NCI-H82 (cell line): ENCODE data around the gene PCDHGA8.
A peak's percentile ranks its signal among the peaks of the same experiment; 100 is the strongest.
"Not testable (repeated sequence)": the region's sequence is repeated elsewhere in the genome, so short reads cannot be mapped to it uniquely, and the experiment has no call there.

Experiments
- DNase-seq: peaks from one replicate; lab custom pipeline; 2025; lab: John Stamatoyannopoulos, UW

Gene PCDHGA8

GRCh38 chr5:141371572-141372475 is 20.6 kb upstream of the PCDHGA8 start:
- DNase-seq: no peak

- no peak for DNase-seq
These were observed 18.6 kb upstream of the PCDHGA8 start, which contains the start of gene PCDHGA6 for GRCh38 chr5:141373673-141374317. Gene PCDHGA6, plus strand, starts transcription at chr5:141373891. Its CDS starts 193 bp downstream, at chr5:141374084.

DNA sequence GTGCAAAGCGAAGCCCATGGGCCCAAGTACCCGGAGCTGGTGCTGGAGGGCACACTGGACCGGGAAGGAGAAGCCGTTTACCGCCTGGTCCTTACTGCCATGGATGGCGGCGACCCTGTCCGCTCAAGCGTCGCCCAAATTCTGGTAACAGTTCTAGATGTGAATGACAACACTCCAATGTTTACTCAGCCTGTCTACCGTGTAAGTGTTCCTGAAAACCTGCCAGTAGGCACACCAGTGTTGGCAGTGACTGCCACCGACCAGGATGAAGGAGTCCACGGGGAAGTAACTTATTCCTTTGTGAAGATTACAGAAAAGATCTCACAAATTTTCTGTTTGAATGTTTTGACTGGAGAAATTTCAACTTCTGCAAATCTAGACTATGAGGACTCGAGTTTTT is 17.8 kb upstream of the PCDHGA8 start:
- DNase-seq: no peak

DNA sequence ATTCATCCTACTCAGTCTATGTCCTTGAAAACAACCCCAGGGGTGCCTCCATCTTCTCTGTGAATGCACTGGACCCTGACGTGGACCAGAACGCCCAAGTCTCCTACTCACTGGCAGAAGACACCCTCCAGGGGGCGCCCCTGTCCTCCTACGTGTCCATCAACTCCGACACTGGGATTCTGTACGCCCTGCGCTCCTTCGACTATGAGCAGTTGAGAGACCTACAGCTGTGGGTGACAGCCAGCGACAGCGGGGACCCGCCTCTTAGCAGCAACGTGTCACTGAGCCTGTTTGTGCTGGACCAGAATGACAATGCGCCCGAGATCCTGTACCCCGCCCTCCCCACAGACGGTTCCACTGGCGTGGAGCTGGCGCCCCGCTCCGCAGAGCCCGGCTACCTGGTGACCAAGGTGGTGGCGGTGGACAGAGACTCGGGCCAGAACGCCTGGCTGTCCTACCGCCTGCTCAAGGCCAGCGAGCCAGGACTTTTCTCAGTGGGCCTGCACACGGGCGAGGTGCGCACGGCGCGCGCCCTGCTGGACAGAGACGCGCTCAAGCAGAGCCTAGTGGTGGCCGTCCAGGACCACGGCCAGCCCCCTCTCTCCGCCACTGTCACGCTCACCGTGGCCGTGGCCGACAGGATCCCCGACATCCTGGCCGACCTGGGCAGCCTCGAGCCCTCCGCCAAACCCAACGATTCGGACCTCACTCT is 16.8 kb upstream of the PCDHGA8 start:
- DNase-seq: not testable (repeated sequence)

DNA sequence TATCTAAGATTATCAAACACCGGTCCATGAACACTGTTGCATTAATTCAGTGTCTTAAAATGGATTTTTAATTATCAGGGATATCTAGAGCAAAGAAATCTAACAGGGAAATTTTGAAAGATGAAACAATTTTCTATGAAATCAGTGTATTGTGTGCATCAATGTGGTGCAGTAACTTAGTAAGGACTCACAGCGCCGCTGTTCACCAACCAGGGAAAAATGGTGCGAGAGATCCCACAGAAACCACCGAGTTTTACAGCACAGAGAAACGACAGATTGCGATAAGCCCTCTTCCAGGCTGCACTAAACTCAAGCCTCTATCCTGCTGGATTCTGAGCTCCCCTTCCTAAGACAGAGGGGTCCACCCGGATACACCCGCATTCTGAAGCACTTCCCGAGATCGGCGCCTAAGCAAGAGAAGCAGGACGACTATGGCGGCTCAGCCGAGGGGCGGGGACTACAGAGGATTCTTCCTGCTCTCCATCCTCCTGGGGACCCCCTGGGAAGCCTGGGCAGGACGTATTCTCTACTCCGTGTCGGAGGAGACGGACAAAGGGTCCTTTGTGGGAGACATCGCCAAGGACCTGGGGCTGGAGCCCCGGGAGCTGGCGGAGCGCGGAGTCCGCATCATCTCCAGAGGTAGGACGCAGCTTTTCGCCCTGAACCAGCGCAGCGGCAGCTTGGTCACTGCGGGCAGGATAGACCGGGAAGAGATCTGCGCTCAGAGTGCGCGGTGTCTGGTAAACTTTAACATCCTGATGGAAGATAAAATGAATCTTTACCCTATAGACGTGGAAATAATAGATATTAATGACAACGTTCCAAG is 9.8 kb upstream of the PCDHGA8 start, which contains the start of gene PCDHGA7:
PCDHGA7 (plus strand) TSS at position 274 of the 826 bp plus-strand sequence; CDS start at position 432, 158 bp downstream.
- DNase-seq: peak; percentile 53

DNA sequence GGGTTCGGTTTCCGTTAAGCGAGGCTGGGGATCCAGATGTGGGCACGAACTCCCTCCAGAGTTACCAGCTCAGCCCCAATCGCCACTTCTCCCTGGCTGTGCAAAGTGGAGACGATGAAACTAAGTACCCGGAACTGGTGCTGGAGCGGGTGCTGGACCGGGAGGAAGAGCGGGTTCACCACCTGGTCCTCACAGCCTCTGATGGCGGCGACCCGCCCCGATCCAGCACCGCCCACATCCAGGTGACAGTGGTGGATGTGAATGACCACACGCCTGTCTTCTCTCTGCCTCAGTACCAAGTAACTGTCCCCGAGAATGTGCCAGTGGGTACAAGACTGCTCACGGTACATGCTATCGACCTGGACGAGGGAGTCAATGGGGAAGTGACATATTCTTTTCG is 9.1 kb upstream of the PCDHGA8 start:
- no peak for DNase-seq

DNA sequence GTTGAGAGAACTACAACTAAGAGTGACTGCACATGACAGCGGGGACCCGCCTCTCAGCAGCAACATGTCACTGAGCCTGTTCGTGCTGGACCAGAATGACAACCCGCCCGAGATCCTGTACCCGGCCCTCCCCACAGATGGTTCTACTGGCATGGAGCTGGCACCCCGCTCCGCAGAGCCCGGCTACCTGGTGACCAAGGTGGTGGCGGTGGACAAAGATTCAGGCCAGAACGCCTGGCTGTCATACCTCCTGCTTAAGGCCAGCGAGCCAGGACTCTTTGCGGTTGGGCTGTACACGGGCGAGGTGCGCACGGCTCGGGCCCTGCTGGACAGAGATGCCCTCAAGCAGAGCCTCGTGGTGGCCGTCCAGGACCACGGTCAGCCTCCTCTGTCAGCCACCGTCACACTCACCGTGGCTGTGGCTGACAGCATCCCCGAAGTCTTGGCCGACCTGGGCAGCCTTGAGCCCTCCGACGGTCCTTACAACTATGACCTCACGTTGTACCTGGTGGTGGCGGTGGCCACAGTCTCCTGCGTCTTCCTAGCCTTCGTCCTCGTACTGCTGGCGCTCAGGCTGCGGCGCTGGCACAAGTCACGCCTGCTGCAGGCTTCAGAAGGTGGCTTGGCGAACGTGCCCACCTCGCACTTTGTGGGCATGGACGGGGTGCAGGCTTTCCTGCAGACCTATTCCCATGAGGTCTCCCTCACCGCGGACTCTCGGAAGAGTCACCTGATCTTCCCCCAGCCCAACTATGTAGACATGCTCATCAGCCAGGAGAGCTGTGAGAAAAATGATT is 7.8 kb upstream of the PCDHGA8 start:
- DNase-seq: no peak

DNA sequence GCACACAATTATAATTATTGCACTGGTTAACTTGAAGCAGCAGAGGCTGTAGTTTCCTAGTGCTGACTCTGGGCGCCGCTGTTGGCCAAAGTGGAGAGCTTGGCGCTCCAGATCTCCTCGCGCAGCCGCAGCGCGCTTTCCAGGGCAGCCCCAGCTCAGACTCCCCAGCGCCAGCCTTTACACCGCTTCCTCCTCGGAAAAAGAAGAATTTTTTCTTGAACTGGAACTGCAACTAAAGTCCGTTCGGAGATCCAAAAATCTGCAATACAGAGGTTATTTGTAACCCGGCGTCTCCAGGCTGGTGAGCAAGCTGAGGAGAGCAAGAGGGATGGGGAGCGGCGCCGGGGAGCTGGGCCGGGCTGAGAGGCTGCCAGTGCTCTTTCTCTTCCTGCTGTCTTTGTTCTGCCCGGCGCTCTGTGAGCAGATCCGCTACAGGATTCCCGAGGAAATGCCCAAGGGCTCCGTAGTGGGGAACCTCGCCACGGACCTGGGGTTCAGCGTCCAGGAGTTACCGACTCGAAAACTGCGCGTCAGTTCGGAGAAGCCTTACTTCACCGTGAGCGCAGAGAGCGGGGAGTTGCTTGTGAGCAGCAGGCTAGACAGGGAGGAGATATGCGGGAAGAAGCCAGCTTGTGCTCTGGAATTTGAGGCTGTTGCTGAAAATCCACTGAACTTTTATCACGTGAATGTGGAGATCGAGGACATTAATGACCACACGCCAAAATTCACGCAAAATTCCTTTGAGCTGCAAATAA is 4.7 kb upstream of the PCDHGA8 start, which contains the start of gene PCDHGB4:
PCDHGB4 (plus strand) TSS at position 142 of the 755 bp plus-strand sequence; CDS start at position 329, 187 bp downstream.
- DNase-seq: peak; percentile 7

DNA sequence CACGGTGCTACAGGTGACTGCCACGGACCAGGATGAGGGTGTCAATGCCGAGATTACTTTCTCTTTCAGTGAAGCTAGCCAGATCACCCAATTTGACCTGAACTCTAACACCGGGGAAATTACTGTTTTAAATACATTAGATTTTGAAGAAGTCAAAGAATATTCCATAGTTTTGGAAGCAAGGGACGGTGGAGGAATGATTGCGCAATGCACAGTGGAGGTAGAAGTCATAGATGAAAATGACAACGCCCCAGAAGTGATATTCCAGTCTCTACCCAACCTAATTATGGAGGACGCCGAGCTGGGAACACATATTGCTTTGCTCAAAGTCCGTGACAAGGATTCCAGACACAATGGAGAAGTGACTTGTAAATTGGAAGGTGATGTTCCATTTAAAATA is 3.8 kb upstream of the PCDHGA8 start:
- DNase-seq: no peak

GRCh38 chr5:141389153-141390042 is 3.0 kb upstream of the PCDHGA8 start:
- no peak for DNase-seq

DNA sequence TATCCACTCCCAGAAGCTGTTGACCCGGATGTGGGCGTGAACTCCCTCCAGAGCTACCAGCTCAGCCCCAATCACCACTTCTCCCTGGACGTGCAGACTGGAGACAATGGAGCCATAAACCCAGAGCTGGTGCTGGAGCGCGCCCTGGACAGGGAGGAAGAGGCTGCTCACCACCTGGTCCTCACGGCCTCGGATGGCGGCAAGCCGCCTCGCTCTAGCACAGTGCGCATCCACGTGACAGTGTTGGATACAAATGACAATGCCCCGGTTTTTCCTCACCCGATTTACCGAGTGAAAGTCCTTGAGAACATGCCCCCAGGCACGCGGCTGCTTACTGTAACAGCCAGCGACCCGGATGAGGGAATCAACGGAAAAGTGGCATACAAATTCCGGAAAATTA is 834 bp downstream of the PCDHGA8 start:
- DNase-seq: no peak

DNA sequence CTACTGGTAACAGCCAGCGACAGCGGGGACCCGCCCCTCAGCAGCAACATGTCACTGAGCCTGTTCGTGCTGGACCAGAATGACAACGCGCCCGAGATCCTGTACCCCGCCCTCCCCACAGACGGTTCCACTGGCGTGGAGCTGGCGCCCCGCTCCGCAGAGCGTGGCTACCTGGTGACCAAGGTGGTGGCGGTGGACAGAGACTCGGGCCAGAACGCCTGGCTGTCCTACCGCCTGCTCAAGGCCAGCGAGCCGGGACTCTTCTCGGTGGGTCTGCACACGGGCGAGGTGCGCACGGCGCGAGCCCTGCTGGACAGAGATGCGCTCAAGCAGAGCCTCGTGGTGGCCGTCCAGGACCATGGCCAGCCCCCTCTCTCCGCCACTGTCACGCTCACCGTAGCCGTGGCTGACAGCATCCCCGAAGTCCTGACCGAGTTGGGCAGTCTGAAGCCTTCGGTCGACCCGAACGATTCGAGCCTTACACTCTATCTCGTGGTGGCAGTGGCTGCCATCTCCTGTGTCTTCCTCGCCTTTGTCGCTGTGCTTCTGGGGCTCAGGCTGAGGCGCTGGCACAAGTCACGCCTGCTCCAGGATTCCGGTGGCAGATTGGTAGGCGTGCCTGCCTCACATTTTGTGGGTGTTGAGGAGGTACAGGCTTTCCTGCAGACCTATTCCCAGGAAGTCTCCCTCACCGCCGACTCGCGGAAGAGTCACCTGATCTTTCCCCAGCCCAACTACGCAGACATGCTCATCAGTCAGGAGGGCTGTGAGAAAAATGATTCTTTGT is 2.2 kb downstream of the PCDHGA8 start:
- DNase-seq: not testable (repeated sequence)

GRCh38 chr5:141397756-141398551 is 5.5 kb downstream of the PCDHGA8 start, which contains the start of gene PCDHGB5:
Gene PCDHGB5, plus strand, starts transcription at chr5:141397947. Its CDS starts 181 bp downstream, at chr5:141398128.
- DNase-seq: not testable (repeated sequence)

DNA sequence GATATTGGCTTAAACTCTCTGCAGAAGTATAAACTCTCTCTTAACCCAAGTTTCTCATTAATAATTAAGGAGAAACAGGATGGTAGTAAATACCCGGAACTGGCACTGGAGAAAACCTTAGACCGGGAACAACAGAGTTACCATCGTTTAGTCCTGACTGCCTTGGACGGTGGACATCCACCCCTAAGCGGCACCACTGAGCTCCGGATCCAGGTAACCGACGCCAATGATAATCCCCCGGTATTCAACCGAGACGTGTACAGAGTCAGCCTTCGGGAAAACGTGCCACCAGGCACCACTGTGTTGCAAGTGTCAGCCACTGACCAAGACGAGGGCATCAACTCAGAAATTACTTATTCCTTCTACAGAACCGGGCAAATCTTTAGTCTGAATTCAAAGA is 6.2 kb downstream of the PCDHGA8 start:
- no peak for DNase-seq

DNA sequence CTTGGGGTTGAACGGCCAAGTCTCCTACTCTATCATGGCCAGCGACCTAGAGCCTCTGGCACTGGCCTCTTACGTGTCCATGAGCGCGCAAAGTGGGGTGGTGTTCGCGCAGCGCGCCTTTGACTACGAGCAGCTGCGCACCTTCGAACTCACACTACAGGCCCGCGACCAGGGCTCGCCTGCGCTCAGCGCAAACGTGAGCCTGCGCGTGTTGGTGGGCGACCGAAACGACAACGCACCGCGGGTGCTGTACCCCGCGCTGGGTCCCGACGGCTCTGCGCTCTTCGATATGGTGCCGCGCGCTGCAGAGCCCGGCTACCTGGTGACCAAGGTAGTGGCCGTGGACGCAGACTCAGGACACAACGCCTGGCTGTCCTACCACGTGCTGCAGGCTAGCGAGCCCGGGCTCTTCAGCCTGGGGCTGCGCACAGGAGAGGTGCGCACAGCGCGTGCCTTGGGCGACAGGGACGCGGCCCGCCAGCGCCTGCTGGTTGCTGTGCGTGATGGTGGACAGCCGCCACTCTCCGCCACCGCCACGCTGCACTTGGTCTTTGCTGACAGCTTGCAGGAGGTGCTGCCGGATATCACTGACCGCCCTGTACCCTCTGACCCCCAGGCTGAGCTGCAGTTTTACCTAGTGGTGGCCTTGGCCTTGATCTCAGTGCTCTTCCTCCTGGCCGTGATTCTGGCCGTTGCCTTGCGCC is 7.3 kb downstream of the PCDHGA8 start:
- no peak for DNase-seq

DNA sequence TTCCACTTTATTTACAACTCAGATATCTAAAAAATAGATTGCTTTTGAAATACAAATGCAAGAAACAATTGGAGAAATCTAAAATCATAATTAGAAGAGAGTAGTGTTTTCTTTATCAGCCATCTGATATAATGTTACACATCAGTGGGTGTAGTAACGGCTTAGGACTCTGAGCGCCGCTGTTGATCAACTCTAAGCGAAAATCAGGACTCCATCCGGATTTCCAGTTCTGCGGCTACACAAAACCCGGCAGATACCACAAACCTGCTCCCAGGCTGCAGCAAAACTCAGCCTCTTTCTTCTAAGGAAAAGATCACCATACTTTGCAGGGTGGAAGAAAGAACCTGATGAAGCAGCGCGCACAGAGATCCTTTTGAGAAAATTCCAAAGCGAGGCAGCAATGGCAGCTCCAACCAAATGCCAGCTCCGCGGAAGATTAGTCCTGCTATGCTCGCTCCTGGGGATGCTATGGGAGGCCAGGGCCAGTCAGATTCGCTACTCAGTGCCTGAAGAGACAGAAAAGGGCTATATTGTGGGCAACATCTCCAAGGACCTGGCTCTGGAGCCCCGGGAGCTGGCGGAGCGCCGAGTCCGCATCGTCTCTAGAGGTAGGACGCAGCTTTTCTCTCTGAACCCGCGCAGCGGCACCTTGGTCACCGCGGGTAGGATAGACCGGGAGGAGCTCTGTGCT is 10.3 kb downstream of the PCDHGA8 start, which contains the start of gene PCDHGA9:
PCDHGA9 (plus strand) TSS at position 226 of the 691 bp plus-strand sequence; CDS start at position 401, 175 bp downstream.
- DNase-seq: peak; percentile 32
